Measurements from ENCODE around the gene CBX1. TPM values are rescaled to one million over a fixed set of nuclear protein-coding genes. Genes with fewer than 3 reads are reported as not detected.

The CBX1 gene
- total RNA-seq, 2 experiments from 2014 or later = 5.5 to 6.6 TPM

DNA sequence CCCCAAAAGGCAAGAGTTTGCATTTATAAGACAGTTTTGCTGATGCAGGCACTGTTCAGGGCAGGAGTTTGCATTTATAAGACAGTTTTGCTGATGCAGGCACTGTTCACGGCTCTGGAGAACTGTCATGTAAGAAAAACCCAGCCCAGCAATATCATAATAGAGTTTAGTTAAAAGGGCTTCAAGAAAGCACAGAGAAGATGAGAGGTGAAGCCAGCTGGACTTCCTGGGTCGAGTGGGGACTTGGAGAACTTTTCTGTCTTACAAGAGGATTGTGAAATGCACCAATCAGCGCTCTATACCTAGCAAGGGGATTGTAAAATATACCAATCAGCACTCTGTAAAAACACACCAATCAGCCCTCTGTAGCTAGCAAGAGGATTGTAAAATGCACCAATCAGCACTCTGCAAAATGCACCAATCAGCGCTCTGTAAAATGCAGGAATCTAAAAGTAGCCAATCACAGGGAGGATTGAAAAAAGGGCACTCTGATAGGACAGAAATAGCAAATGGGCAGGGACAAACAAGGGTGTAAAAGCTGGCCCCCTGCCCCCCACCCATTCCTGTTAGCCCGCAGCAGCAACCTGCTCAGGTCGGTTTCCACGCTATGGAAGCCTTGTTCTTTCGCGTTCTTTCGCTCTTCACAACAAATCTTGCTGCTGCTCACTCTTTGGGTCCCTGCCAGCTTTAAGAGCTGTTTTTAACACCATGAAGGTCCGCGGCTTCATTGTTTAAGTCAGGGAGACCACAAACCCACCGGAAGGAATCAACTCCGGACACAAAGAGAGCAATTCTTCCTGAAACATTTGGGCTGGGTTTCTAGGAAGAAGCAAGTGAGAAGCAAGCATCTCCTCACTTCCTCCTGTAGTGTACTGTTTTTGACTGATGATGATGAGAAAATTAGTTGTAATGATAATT lies 1.8 kb upstream of the CBX1 start:
- no peak overlapping the region for H3K4me3 ChIP-seq (ENCODE audit: low read length)
- peak overlapping the region; percentile 74 for H3K27ac Mint-ChIP-seq
- ATAC-seq (ENCODE audit: poor library complexity) (no peak), DNase-seq (peak in 4 of 14 experiments; percentile 8 to 64 (median 41))
- TF ChIP-seq, protein P1, sequence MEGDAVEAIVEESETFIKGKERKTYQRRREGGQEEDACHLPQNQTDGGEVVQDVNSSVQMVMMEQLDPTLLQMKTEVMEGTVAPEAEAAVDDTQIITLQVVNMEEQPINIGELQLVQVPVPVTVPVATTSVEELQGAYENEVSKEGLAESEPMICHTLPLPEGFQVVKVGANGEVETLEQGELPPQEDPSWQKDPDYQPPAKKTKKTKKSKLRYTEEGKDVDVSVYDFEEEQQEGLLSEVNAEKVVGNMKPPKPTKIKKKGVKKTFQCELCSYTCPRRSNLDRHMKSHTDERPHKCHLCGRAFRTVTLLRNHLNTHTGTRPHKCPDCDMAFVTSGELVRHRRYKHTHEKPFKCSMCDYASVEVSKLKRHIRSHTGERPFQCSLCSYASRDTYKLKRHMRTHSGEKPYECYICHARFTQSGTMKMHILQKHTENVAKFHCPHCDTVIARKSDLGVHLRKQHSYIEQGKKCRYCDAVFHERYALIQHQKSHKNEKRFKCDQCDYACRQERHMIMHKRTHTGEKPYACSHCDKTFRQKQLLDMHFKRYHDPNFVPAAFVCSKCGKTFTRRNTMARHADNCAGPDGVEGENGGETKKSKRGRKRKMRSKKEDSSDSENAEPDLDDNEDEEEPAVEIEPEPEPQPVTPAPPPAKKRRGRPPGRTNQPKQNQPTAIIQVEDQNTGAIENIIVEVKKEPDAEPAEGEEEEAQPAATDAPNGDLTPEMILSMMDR (IDR thresholded peaks at IDR 0.05) = no peak
- H3K4me1 ChIP-seq (ENCODE audit: insufficient read depth, low read length) = peaks cover 30% of the 10 kb centered on the region
- no peak overlapping the region for H3K27ac ChIP-seq (ENCODE audit: low read depth in 1 of 2, low read length in 2 of 2)
- H3K4me3 Mint-ChIP-seq = peak overlapping the region; percentile 92
- peaks cover 56% of the 10 kb centered on the region for H3K4me1 Mint-ChIP-seq (ENCODE audit: low read depth)
- H3K36me3 Mint-ChIP-seq (ENCODE audit: low read depth) = peaks cover 15% of the 10 kb centered on the region
- POLR2A ChIA-PET = interaction anchor here (1.2 to 3.8 kb wide), 2 partner anchors 9 to 10 kb away, joined by 6 to 21 read pairs; no protein-coding TSS in a partner anchor
- H3K27me3 Mint-ChIP-seq = no peaks in the 10 kb centered on the region
- intact Hi-C loops (cut with DNase I, micrococcal nuclease) = loop anchor here in 1 of 2 experiments (10.0 kb wide), 1 partner anchor 268 kb away; the partner anchor contains the start of genes LRRC46 and MRPL10
- no peaks in the 10 kb centered on the region for H3K9me3 ChIP-seq (ENCODE audit: control insufficient read depth in 1 of 2, insufficient read depth in 1 of 2, low read length in 2 of 2)
- no peaks in the 10 kb centered on the region for H3K9me3 Mint-ChIP-seq
- no peaks in the 10 kb centered on the region for H3K36me3 ChIP-seq (ENCODE audit: insufficient read depth, low read length)
- CTCF ChIA-PET = no interaction called here
- no peaks in the 10 kb centered on the region for H3K27me3 ChIP-seq (ENCODE audit: control insufficient read depth in 1 of 2, insufficient read depth in 2 of 2, low read length in 2 of 2)

DNA sequence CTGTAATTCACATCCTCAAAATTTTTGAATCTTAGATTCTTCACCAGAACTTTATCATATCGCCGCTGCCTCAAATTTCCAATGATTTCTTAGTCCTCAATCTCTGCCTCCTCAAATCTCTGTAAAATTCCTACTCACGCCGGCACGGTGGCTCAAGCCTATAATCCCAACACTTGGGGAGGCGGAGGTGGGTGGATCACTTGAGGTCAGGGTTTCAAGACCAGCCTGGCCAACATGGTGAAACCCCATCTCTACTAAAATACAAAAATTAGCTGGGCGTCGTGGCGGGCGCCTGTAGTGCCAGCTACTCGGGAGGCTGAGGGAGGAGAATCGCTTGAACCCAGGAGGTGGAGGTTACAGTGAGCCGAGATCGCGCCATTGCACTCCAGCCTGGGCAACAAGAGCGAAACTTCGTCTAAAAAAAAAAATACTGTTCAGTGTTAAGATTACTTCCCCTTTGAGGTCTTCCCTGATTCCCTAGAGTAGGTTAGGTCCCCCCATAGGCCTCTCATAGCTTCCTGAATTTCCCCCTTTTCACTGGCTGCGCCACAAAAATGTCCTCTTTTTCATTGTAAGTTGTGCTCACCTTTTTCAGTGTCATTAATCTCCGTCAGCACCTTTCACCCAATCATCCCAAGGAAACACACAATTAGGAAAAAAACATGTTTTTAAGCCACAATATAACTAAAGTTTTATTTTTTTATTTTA lies 919 bp upstream of the CBX1 start:
- no peaks in the 10 kb centered on the region for H3K27me3 Mint-ChIP-seq
- DNase-seq (no peak), ATAC-seq (ENCODE audit: poor library complexity) (no peak)
- H3K4me1 Mint-ChIP-seq (ENCODE audit: low read depth) = peaks cover 54% of the 10 kb centered on the region
- Histone ChIP-seq H3K27me3 (ENCODE audit: control insufficient read depth in 1 of 2, insufficient read depth in 2 of 2, low read length in 2 of 2) (no peaks in the 10 kb centered on the region), H3K4me3 (ENCODE audit: low read length) (no peak overlapping the region), H3K36me3 (ENCODE audit: insufficient read depth, low read length) (no peaks in the 10 kb centered on the region), H3K9me3 (ENCODE audit: control insufficient read depth in 1 of 2, insufficient read depth in 1 of 2, low read length in 2 of 2) (no peaks in the 10 kb centered on the region), H3K4me1 (ENCODE audit: insufficient read depth, low read length) (peaks cover 28% of the 10 kb centered on the region), H3K27ac (ENCODE audit: low read depth in 1 of 2, low read length in 2 of 2) (no peak overlapping the region)
- H3K4me3 Mint-ChIP-seq = peak overlapping the region; percentile 92
- TF ChIP-seq, protein P1 (IDR thresholded peaks at IDR 0.05) = no peak
- CTCF ChIA-PET = no interaction called here
- POLR2A ChIA-PET = interaction anchor here (3.8 kb wide), 1 partner anchor 10 kb away, joined by 21 read pairs; no protein-coding TSS in a partner anchor
- intact Hi-C loops (cut with DNase I, micrococcal nuclease) = loop anchor here in 1 of 2 experiments (10.0 kb wide), 1 partner anchor 267 kb away; the partner anchor contains the start of genes LRRC46 and MRPL10
- peaks cover 7% of the 10 kb centered on the region for H3K36me3 Mint-ChIP-seq (ENCODE audit: low read depth)
- H3K27ac Mint-ChIP-seq = peak overlapping the region; percentile 74
- H3K9me3 Mint-ChIP-seq = no peaks in the 10 kb centered on the region

DNA sequence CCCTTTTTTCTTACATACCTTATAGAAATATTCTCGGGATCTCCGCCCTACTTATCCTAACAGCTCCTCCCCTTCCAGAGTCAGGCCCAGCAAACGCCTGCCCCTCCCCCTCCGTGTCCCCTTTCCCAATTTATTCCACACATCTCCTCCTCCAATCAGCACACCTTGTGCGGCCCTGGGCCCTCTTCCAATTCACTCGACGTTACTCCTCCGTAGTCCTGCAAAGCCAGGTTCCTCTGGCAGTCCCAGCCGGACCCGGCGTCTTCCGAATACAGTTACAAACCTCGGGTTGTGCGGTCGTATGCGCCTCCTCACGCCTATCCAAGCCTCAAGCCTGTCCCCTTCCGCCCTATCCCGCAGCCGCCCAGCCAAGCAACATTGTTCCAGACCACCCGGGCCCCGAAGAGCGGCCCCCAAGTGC lies 677 bp downstream of the CBX1 start:
- Mint-ChIP-seq H3K27me3 (no peaks in the 10 kb centered on the region), H3K4me3 (peak overlapping the region; percentile 92), H3K9me3 (no peaks in the 10 kb centered on the region), H3K4me1 (ENCODE audit: low read depth) (peaks cover 48% of the 10 kb centered on the region), H3K27ac (peak overlapping the region; percentile 74), H3K36me3 (ENCODE audit: low read depth) (peaks cover 5% of the 10 kb centered on the region)
- Histone ChIP-seq H3K9me3 (ENCODE audit: control insufficient read depth in 1 of 2, insufficient read depth in 1 of 2, low read length in 2 of 2) (no peaks in the 10 kb centered on the region), H3K4me3 (ENCODE audit: low read length) (peak overlapping the region; percentile 89), H3K4me1 (ENCODE audit: insufficient read depth, low read length) (peaks cover 21% of the 10 kb centered on the region), H3K27ac (ENCODE audit: low read depth in 1 of 2, low read length in 2 of 2) (peak overlapping the region in 1 of 2 donors; percentile 50), H3K36me3 (ENCODE audit: insufficient read depth, low read length) (peaks cover 3% of the 10 kb centered on the region), H3K27me3 (ENCODE audit: control insufficient read depth in 1 of 2, insufficient read depth in 2 of 2, low read length in 2 of 2) (no peaks in the 10 kb centered on the region)
- intact Hi-C loops (cut with DNase I, micrococcal nuclease) = loop anchor here in 1 of 2 experiments (1.0 to 10.0 kb wide), 2 partner anchors 75 to 266 kb away; partner anchors contain the start of genes LRRC46 and MRPL10
- POLR2A ChIA-PET = interaction anchor here (0.7 to 3.8 kb wide), 4 partner anchors 12 to 75 kb away, joined by 3 to 21 read pairs (median 3); no protein-coding TSS in a partner anchor
- TF ChIP-seq, protein P1 (IDR thresholded peaks at IDR 0.05) = no peak
- ATAC-seq (ENCODE audit: poor library complexity) (no peak), DNase-seq (no peak)
- CTCF ChIA-PET = no interaction called here
